Ovary (tissue), 3 donors: ENCODE results near the gene APOC3.

Source experiments
- POLR2A ChIP-seq: fragments of 450-650 bp; IDR thresholded peaks from one replicate; pipeline ENCODE4 v1.6.1; 2017; ENCODE audit warnings: antibody characterized with exemption, mild to moderate bottlenecking, moderate library complexity
- TF ChIP-seq, protein P1 (sequence below), 3 donors: fragments of 450-650 bp in 2 of 3; fragments of 200-600 bp in 1 of 3; IDR thresholded peaks; one replicate each; pipeline versions ENCODE4 v1.5.1 to v1.8.0; 2016 to 2022; ENCODE audit warnings: antibody characterized with exemption in 3 of 3, mild to moderate bottlenecking in 1 of 3
- donor health status: DM: no; HTN: no; CAD: no.

DNA sequence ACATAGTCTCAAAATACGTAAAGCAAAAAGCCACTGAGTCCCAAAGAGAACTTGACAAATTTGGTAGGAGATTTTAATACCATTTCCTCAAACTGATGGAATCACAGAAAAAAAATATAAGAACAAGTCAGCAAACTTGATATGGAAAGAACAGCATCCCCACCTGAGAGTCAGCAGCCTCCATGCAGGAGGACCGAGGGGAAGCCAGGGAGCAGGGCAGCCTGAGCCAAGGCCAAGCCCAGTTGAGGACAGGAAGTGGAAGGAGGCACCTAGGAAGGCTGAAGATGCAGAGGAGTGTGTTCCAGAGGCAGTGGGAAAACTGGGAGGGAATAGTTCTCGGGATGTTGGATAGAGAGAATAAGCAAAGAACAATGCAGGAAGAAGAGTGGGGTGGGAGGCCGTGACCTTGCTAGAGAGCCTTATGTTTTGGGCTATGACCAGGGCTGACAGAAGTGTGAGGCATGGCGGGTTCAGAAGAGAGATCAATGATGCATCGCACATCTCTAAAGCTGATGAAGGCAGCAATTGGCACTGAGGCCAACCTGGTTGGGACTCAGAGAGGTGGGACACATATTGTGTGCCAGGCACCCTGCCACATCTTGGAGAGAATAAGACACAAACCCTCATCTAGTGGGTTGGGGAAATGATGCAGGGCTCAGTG, 22.0 kb upstream of the APOC3 start:
- TF ChIP-seq, protein P1, sequence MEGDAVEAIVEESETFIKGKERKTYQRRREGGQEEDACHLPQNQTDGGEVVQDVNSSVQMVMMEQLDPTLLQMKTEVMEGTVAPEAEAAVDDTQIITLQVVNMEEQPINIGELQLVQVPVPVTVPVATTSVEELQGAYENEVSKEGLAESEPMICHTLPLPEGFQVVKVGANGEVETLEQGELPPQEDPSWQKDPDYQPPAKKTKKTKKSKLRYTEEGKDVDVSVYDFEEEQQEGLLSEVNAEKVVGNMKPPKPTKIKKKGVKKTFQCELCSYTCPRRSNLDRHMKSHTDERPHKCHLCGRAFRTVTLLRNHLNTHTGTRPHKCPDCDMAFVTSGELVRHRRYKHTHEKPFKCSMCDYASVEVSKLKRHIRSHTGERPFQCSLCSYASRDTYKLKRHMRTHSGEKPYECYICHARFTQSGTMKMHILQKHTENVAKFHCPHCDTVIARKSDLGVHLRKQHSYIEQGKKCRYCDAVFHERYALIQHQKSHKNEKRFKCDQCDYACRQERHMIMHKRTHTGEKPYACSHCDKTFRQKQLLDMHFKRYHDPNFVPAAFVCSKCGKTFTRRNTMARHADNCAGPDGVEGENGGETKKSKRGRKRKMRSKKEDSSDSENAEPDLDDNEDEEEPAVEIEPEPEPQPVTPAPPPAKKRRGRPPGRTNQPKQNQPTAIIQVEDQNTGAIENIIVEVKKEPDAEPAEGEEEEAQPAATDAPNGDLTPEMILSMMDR (IDR thresholded peaks at IDR 0.05): no peak
- no peak for TF ChIP-seq POLR2A
